Esophagus muscularis mucosa (tissue), 3 donors: Measurements from ENCODE around the gene BCAS4.

Source experiments
- POLR2AphosphoS5 ChIP-seq, 2 donors: sonication (generic); formaldehyde crosslinking; IDR thresholded peaks; one replicate each; pipeline ENCODE4 v1.6.1; 2017; ENCODE audit warnings: antibody characterized with exemption in 2 of 2
- TF ChIP-seq, protein P1 (sequence below), 3 experiments: fragments of 200-600 bp in 2 of 3; fragments of 450-650 bp in 1 of 3; sonication (generic) in 2 of 3; IDR thresholded peaks; one replicate each; pipeline ENCODE4 v1.5.1; 2017 to 2019; ENCODE audit warnings: antibody characterized with exemption in 3 of 3, mild to moderate bottlenecking in 2 of 3, moderate library complexity in 1 of 3

DNA sequence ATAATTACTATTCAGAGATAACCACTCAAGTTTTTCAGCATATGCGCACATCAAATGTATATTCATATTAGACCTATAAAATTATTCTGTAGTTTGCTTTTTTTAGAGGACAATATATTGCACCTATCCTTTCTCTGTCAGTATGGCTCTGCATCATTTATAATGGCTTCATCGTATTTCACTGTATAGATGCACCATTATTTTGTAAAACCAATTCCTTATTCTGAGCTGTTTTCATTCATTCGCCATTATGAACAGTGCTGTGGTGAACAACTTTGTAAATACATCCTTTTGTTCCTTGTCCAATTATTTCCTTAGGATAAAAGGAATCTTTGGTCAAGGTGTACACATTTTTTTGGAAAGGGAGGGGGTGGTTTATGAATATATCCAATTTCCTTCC is 29.2 kb upstream of the BCAS4 start:
- TF ChIP-seq, protein P1, sequence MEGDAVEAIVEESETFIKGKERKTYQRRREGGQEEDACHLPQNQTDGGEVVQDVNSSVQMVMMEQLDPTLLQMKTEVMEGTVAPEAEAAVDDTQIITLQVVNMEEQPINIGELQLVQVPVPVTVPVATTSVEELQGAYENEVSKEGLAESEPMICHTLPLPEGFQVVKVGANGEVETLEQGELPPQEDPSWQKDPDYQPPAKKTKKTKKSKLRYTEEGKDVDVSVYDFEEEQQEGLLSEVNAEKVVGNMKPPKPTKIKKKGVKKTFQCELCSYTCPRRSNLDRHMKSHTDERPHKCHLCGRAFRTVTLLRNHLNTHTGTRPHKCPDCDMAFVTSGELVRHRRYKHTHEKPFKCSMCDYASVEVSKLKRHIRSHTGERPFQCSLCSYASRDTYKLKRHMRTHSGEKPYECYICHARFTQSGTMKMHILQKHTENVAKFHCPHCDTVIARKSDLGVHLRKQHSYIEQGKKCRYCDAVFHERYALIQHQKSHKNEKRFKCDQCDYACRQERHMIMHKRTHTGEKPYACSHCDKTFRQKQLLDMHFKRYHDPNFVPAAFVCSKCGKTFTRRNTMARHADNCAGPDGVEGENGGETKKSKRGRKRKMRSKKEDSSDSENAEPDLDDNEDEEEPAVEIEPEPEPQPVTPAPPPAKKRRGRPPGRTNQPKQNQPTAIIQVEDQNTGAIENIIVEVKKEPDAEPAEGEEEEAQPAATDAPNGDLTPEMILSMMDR (IDR thresholded peaks at IDR 0.05): no peak
- TF ChIP-seq POLR2AphosphoS5 (IDR thresholded peaks at IDR 0.05): no peak
